Right cardiac atrium (tissue), 5 donors: ENCODE results near the gene IDH1. TPM values are rescaled to one million over a fixed set of nuclear protein-coding genes. Genes with fewer than 3 reads are reported as not detected.
"Not testable (repeated sequence)": the region's sequence is repeated elsewhere in the genome, so short reads cannot be mapped to it uniquely, and the experiment has no call there.

Experiments used
- ATAC-seq, 2 donors: fragments of 200-7000 bp; cut with Tn5 transposase; one replicate each; pipeline versions ENCODE4 v1.8.0 to v1.9.1; 2020; ENCODE audit warnings: moderate library complexity in 2 of 2, mild to moderate bottlenecking in 1 of 2
- DNase-seq, 3 donors: peaks; one replicate each; pipeline ENCODE4 v3.0.0-alpha.2; 2020
- H3K27ac ChIP-seq: one replicate; pipeline ENCODE4 v1.5.1; 2013; ENCODE audit warnings: mild to moderate bottlenecking, low read length, control low read depth, moderate library complexity
- H3K27me3 ChIP-seq: one replicate; pipeline ENCODE4 v1.6.1; 2013; ENCODE audit not compliant: control insufficient read depth, insufficient read depth
- H3K4me1 ChIP-seq: one replicate; pipeline ENCODE4 v1.6.1; 2013; ENCODE audit warnings: low read length; ENCODE audit not compliant: control insufficient read depth, insufficient read depth
- H3K4me3 ChIP-seq: one replicate; pipeline ENCODE4 v1.5.1; 2013; ENCODE audit warnings: low read length, control low read depth
- H3K9me3 ChIP-seq: one replicate; pipeline ENCODE4 v1.6.1; 2013; ENCODE audit warnings: low read length; ENCODE audit not compliant: control insufficient read depth
- WGBS: extraction: QIAGEN DNeasy Blood & Tissue Kit; methylation state at CpG from one replicate; pipeline ENCODE4 v1.1.7; 2013; 5-methylcytosine and 5-hydroxymethylcytosine counted together
- intact Hi-C, 4 donors: fragments of 100-400 bp; cut with DNase I; formaldehyde crosslinking; loops; one replicate each; pipeline versions ENCODE4 v1.11.0 to v1.14.0; 2022 to 2023
- polyA plus RNA-seq: library from polyadenylated mRNA; stranded (reverse); fragments of 200-250 nt; gene quantifications from one replicate; pipeline ENCODE4 v1.2.3, GENCODE V29; 2013
- total RNA-seq, 4 donors: library from RNA; stranded (reverse); fragmentation: NEBNext Ultra II Directional; extraction: Animal tissue kit (Norgen Biotek cat#: 25700); gene quantifications; one replicate each; pipeline ENCODE4 v1.2.1, GENCODE V29; 2021
- donor health status: healthy with polysubstance abuse.
- donor health status: DM: no; HTN: yes; CAD: no.
- donor health status: DM: no; HTN: no; CAD: no.
- donor health status: DM: no; HTN: yes; CAD: no; lungs with severe emphysema.
- donor health status: DM: yes; HTN: yes; CAD: no.

The IDH1 gene
- total and polyA plus RNA-seq, 5 donors: 18.2 to 45.0 (median 35.7) TPM

DNA sequence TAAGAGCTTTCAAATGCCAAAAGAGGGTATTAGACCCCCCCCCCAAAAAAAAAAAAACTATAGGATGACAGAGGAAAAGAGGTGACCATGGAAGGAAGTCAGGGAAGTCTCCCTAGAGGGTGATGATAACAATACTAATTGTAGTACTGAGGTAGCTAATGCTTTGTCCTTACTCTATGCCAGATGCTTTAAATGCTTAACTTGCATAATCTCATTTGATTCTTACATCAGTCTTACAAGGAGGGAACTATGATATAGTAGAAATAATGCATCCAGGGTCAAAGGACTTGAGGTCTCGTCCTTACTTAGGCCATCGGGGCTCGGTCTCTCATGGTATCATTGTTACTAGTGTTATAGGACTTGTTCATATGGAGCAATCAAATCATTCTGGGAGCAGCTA is 9.1 kb downstream of the IDH1 start:
- intact Hi-C loops: no loop called here
- no peaks in the 10 kb centered on the region for H3K9me3 ChIP-seq
- ATAC-seq (no peak), DNase-seq (no peak)
- 96% methylated on average over 3 of the region's 3 CpGs for WGBS
- H3K4me1 ChIP-seq: peaks cover 1% of the 10 kb centered on the region
- H3K4me3 ChIP-seq: no peak overlapping the region
- H3K27me3 ChIP-seq: no peaks in the 10 kb centered on the region
- no peak overlapping the region for H3K27ac ChIP-seq

GRCh38 chr2:208244422-208244821 is 10.4 kb downstream of the IDH1 start:
- no peak overlapping the region for H3K4me3 ChIP-seq
- ATAC-seq: no peak
- no peak for DNase-seq
- H3K27ac ChIP-seq: no peak overlapping the region
- H3K27me3 ChIP-seq: no peaks in the 10 kb centered on the region
- H3K4me1 ChIP-seq: peaks cover 1% of the 10 kb centered on the region
- H3K9me3 ChIP-seq: no peaks in the 10 kb centered on the region
- intact Hi-C loops: no loop called here

DNA sequence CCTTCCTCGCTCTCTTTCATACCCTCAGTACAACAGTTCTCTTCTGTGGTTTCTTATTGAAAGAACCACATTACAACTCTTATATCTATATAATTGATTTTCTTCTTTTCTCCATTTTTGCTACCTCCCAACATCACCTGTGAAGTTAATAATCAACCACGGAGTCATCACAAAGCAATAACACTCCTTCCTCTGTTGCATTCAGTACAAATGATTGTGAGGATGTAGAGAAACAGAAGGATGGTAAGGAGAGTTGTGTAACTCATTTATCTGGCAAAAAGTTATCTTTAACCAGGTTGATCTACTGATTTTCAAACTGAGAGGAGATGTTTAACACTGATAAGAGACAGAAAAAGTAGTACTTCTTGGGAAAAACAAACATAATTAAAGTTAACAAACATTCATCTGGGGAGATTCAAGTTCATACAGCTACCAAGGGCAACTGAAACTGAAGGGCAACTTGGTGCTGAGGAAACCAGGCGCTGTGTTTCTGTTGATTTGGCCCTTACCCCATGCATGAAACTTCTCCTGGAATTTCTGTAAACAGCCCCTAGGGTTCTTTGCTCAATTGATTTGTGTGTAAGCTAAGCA is 14.2 kb downstream of the IDH1 start:
- 96% methylated on average over 3 of the region's 3 CpGs for WGBS
- intact Hi-C loops: no loop called here

DNA sequence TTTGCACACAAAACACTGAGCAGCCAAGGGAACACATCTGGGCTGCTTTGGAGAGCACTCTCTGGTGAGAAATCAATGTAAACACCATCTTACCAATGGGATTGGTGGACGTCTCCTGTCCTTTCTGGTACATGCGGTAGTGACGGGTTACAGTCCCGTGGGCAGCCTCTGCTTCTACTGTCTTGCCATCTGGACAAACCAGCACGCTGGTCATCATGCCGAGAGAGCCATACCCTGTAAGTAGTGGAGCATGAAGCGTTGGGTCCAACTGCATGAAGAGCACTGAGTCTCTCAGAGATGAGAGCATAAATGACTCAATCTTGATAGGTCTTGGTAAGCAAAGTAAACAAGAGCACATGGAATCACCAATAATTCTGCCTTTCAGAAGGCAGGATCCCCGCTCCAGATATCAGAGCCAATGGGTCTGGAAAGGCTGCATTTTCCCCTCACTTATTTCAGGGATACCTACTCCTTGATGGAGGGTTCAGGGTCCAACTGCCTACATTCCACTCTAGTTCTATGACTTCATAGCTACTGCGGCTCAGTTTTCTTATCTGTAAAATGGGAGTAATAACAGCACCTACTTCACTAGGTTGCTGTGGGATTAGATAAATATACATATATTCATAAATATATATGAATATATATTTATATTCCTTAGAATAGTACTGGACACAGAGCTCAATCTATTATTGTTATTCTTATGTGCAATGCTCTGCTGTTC is 14.9 kb downstream of the IDH1 start:
- Histone ChIP-seq H3K9me3 (no peaks in the 10 kb centered on the region), H3K27ac (no peak overlapping the region), H3K4me1 (no peaks in the 10 kb centered on the region), H3K27me3 (no peaks in the 10 kb centered on the region), H3K4me3 (no peak overlapping the region)
- DNase-seq (no peak), ATAC-seq (no peak)
- WGBS: 95% methylated on average over 9 of the region's 9 CpGs
- intact Hi-C loops: no loop called here

More for the DNA sequence above, 14.2 kb downstream of the IDH1 start:
- Histone ChIP-seq H3K9me3 (no peaks in the 10 kb centered on the region), H3K4me3 (no peak overlapping the region), H3K4me1 (no peaks in the 10 kb centered on the region), H3K27ac (no peak overlapping the region), H3K27me3 (no peaks in the 10 kb centered on the region)
- ATAC-seq (no peak), DNase-seq (no peak)

- H3K4me3 ChIP-seq: no peak overlapping the region
- no peaks in the 10 kb centered on the region for H3K27me3 ChIP-seq
- H3K4me1 ChIP-seq: no peaks in the 10 kb centered on the region
- no peaks in the 10 kb centered on the region for H3K9me3 ChIP-seq
- H3K27ac ChIP-seq: no peak overlapping the region
- no peak for ATAC-seq
- no peak for DNase-seq
- WGBS: 83% methylated on average over 2 of the region's 2 CpGs
- intact Hi-C loops: no loop called here
Observed at GRCh38 chr2:208235860-208236259, 19.0 kb downstream of the IDH1 start.

DNA sequence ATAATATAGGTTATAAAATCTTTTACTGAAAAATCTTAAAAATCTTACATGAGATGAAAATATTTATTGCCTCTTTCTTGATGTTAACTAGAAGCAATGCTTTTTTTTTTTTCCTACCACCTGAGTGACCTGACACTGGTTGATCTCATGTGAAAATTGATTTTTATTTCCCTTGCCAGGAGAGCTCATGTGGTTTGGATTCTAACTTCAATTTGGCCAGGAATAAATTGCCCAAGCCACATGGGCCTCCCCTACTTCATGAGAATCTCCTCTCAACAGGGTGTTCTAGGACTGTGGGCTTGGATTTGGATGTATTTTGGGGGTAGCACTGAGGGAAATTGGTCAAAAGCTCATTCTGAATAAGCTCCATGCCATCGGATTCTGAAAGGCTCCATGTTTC is 20.1 kb downstream of the IDH1 start:
- no peaks in the 10 kb centered on the region for H3K4me1 ChIP-seq
- WGBS: 92% methylated on average over 1 of the region's 1 CpG
- ATAC-seq: no peak

DNA sequence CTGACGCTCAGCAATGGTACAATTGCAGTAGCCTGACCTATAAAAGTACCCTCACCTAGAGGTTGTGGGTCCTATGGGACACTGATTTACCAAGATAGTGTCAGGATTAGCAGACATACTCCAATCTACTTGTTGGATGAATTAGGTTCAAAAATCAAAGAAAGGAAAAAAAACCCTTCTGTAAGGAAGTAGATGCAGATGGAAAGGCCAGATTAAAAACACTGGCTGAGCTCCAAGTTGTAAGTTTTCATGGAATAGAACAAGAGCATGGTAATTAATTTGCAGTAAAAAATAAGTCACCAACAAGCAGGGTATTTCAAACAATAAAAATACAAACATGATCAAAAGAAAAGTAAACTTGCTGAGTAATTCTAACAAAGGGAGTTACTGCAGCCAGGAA is 26.4 kb downstream of the IDH1 start:
- Histone ChIP-seq H3K4me3 (no peak overlapping the region), H3K27me3 (no peaks in the 10 kb centered on the region), H3K9me3 (no peaks in the 10 kb centered on the region), H3K4me1 (no peaks in the 10 kb centered on the region), H3K27ac (no peak overlapping the region)
- WGBS: 63% methylated on average over 1 of the region's 1 CpG
- no peak for ATAC-seq
- DNase-seq: no peak
- intact Hi-C loops: no loop called here

More for the DNA sequence above, 20.1 kb downstream of the IDH1 start:
- Histone ChIP-seq H3K27me3 (no peaks in the 10 kb centered on the region), H3K4me3 (no peak overlapping the region), H3K27ac (no peak overlapping the region), H3K9me3 (no peaks in the 10 kb centered on the region)
- intact Hi-C loops: no loop called here
- DNase-seq: no peak

- ATAC-seq: no peak
- Histone ChIP-seq H3K9me3 (no peaks in the 10 kb centered on the region), H3K4me1 (no peaks in the 10 kb centered on the region), H3K4me3 (no peak overlapping the region), H3K27me3 (no peaks in the 10 kb centered on the region), H3K27ac (no peak overlapping the region)
- intact Hi-C loops: no loop called here
- DNase-seq: no peak
- WGBS: 94% methylated on average over 33 of the region's 33 CpGs
Observed at GRCh38 chr2:208227581-208228232, 27.2 kb downstream of the IDH1 start.

DNA sequence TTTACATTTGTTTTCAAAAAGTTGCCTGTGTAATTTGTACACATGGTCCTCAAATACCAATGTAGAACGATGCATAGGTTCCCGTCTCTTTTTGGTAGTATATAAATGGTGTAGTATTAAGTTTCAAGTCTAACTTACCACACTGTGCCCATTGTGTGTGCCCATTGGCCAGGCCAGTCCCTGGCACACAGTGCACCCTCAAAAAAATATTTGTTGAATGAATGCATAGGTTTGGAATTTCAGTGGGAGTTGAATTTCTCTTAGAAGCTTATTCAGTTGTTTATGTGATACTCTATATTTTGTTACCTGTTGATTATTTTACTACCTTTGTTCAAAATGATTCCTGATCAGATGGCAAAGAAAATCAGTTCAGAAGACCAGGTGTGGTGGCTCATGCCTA is 30.1 kb downstream of the IDH1 start:
- no peaks in the 10 kb centered on the region for H3K4me1 ChIP-seq
- DNase-seq (no peak), ATAC-seq (no peak)
- intact Hi-C loops: no loop called here
- H3K9me3 ChIP-seq: no peaks in the 10 kb centered on the region
- WGBS: 88% methylated on average over 2 of the region's 2 CpGs
- no peak overlapping the region for H3K4me3 ChIP-seq
- H3K27me3 ChIP-seq: no peaks in the 10 kb centered on the region
- H3K27ac ChIP-seq: no peak overlapping the region

DNA sequence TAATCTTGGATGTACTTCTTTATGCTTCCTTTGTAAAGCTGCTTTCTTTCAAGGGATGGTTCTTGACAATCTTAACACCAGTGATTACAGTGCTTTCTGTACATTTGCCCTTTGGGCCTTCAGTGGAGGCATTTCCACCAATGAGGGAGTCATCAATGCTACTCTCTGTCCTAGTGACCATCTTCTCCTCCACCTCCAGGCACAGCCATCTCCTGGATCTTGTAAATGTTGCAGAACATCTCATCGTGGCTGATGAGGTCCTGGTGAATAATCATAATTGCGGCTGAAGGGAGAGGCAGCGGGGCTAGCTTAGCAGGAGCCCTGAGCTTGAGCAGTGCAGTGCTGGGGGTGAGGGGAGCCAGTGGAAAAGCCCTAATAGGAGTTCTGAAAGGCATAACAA is 32.5 kb downstream of the IDH1 start:
- Histone ChIP-seq H3K4me3 (no peak overlapping the region), H3K27me3 (no peaks in the 10 kb centered on the region), H3K27ac (no peak overlapping the region), H3K9me3 (no peaks in the 10 kb centered on the region), H3K4me1 (no peaks in the 10 kb centered on the region)
- DNase-seq (no peak), ATAC-seq (no peak)
- WGBS: 82% methylated on average over 3 of the region's 3 CpGs
- intact Hi-C loops: no loop called here

DNA sequence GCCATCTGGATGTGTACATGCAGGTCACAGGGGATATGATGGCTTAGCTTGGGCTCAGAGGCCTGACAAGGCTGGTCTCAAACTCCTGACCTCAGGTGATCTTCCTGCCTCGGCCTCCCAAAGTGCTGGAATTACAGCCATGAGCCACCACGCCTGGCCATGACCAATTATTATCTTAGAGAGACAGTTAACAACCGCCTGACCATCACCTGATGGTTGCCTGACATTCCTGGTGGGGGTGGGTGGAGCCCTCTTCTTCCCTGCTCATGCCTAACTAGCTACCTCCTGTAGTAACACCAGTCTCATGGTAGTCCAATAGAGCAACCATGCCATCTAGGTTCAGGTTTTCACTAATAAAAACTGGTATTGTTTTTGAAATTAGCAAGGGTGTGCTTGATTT is 33.0 kb downstream of the IDH1 start:
- ATAC-seq, intact Hi-C loops: not testable (repeated sequence)
- 80% methylated on average over 3 of the region's 3 CpGs for WGBS

More for the DNA sequence above, 33.0 kb downstream of the IDH1 start:
- H3K4me3 ChIP-seq, H3K27me3 ChIP-seq, DNase-seq, H3K9me3 ChIP-seq, H3K4me1 ChIP-seq, H3K27ac ChIP-seq: not testable (repeated sequence)
